Osteocyte (in vitro differentiated cells): ENCODE data around the gene SUPT3H. TPM values are rescaled to one million over a fixed set of nuclear protein-coding genes. Genes with fewer than 3 reads are reported as not detected.

Source experiments
- DNase-seq: peaks from one replicate; pipeline ENCODE4 v3.0.0; 2021; ENCODE audit warnings: mixed read lengths; ENCODE audit not compliant: unreplicated experiment; ENCODE audit errors: extremely low spot score
- H3K27ac Mint-ChIP-seq: one replicate; pipeline ENCODE4 v1.8.0; 2021; ENCODE audit warnings: mild to moderate bottlenecking, mixed read lengths; ENCODE audit not compliant: unreplicated experiment
- H3K27me3 Mint-ChIP-seq: one replicate; pipeline ENCODE4 v1.8.0; 2021; ENCODE audit warnings: mixed read lengths; ENCODE audit not compliant: unreplicated experiment
- H3K36me3 Mint-ChIP-seq: one replicate; pipeline ENCODE4 v1.8.0; 2021; ENCODE audit warnings: mixed read lengths; ENCODE audit not compliant: unreplicated experiment
- H3K4me1 Mint-ChIP-seq: one replicate; pipeline ENCODE4 v1.8.0; 2021; ENCODE audit warnings: mixed read lengths; ENCODE audit not compliant: unreplicated experiment
- H3K4me3 Mint-ChIP-seq: one replicate; pipeline ENCODE4 v1.8.0; 2021; ENCODE audit warnings: mild to moderate bottlenecking, moderate library complexity, mixed read lengths; ENCODE audit not compliant: unreplicated experiment
- H3K9me3 Mint-ChIP-seq: one replicate; pipeline ENCODE4 v1.8.0; 2021; ENCODE audit warnings: mixed read lengths; ENCODE audit not compliant: unreplicated experiment
- total RNA-seq: library from RNA; stranded (reverse); gene quantifications from 2 replicates; pipeline ENCODE4 v1.2.1, GENCODE V29; 2021
- TF ChIP-seq, protein P1 (sequence below): fragments of 200-600 bp; sonication (generic); IDR thresholded peaks from 2 replicates; pipeline ENCODE4 v1.5.0; 2021; ENCODE audit warnings: antibody characterized with exemption, mild to moderate bottlenecking, moderate library complexity

The SUPT3H gene
- total RNA-seq, 1 donor from 2014 or later: 13.2 TPM

DNA sequence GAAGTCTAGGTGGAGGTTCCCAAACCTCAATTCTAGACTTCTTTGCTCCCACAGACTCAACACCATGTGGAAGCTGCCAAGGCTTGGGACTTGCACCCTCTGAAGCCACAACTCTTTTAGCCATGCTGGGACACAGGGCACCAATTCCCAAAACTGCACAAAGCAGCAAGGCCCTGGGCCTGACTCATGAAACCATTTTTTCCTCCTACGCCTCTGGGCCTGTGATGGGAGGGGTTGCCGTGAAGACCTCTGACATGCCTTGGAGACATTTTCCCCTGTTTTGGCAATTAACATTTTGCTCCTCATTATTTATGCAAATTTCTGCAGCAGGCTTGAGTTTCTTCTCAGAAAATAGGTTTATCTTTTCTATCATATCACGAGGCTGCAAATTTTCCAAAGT, 405.0 kb downstream of the SUPT3H start:
- no peak for DNase-seq
- Mint-ChIP-seq H3K4me3 (no peak overlapping the region), H3K27ac (no peak overlapping the region), H3K36me3 (peaks cover 7% of the 10 kb centered on the region), H3K9me3 (peaks cover 6% of the 10 kb centered on the region), H3K4me1 (peaks cover 6% of the 10 kb centered on the region), H3K27me3 (no peaks in the 10 kb centered on the region)
- TF ChIP-seq, protein P1, sequence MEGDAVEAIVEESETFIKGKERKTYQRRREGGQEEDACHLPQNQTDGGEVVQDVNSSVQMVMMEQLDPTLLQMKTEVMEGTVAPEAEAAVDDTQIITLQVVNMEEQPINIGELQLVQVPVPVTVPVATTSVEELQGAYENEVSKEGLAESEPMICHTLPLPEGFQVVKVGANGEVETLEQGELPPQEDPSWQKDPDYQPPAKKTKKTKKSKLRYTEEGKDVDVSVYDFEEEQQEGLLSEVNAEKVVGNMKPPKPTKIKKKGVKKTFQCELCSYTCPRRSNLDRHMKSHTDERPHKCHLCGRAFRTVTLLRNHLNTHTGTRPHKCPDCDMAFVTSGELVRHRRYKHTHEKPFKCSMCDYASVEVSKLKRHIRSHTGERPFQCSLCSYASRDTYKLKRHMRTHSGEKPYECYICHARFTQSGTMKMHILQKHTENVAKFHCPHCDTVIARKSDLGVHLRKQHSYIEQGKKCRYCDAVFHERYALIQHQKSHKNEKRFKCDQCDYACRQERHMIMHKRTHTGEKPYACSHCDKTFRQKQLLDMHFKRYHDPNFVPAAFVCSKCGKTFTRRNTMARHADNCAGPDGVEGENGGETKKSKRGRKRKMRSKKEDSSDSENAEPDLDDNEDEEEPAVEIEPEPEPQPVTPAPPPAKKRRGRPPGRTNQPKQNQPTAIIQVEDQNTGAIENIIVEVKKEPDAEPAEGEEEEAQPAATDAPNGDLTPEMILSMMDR: no peak

DNA sequence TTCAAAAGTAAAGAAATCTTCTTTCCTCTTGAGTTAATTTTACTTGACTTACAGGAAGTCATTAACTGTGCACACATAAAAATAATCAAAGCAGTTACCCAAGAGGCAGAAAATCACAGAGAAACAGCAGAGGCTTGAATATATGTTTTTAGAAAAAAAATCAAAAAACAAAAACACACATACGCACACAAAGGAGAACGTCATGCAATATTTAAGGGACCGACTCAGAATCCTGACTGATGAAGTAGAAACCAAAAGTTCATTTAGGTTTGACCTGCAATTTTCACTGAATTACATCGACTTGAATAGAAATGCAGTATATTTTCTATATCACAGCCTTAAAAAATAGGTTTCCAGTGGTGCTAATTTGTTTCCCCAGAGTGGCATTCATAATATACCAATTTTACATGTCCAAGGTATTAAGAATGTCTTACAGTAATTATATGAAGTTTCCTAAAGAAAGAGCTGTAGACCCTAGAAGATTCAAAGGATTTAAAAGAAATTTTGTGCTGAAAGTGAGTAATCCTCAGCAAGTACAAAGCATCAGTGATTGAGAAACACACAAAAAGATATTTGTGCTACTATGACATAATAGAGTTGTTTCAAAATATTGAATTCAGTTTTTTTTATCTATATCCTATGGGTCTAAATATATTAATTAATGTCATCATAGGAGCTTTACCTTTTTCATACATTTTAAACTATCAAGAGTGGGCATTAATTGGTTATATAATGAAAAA, 408.1 kb downstream of the SUPT3H start:
- H3K36me3 Mint-ChIP-seq: peaks cover 7% of the 10 kb centered on the region
- DNase-seq: no peak
- TF ChIP-seq, protein P1: no peak
- H3K27me3 Mint-ChIP-seq: no peaks in the 10 kb centered on the region
- no peak overlapping the region for H3K27ac Mint-ChIP-seq
- H3K9me3 Mint-ChIP-seq: peaks cover 6% of the 10 kb centered on the region
- peaks cover 10% of the 10 kb centered on the region for H3K4me1 Mint-ChIP-seq
- H3K4me3 Mint-ChIP-seq: no peak overlapping the region

DNA sequence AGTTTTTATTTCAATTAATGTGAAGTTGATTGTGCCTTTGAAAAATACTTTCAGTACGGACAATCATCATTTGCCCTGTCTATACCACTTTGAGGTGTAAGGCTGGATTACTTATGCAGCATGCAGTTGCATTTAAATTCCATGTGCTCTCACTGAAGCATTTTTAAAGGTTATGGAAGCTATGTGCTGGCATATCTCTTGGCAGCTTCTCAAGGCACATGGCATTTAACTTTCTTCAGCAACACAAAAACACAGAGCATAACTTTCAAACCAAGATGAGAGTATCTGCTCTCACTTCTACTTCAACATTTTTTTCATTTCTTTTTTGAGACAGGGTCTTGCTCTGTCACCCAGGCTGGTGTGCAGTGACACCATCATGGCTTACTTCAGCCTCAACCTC, 410.3 kb downstream of the SUPT3H start:
- TF ChIP-seq, protein P1: no peak
- DNase-seq: no peak
- Mint-ChIP-seq H3K36me3 (no peaks in the 10 kb centered on the region), H3K4me3 (no peak overlapping the region), H3K4me1 (peaks cover 10% of the 10 kb centered on the region), H3K27me3 (no peaks in the 10 kb centered on the region), H3K9me3 (no peaks in the 10 kb centered on the region), H3K27ac (no peak overlapping the region)

DNA sequence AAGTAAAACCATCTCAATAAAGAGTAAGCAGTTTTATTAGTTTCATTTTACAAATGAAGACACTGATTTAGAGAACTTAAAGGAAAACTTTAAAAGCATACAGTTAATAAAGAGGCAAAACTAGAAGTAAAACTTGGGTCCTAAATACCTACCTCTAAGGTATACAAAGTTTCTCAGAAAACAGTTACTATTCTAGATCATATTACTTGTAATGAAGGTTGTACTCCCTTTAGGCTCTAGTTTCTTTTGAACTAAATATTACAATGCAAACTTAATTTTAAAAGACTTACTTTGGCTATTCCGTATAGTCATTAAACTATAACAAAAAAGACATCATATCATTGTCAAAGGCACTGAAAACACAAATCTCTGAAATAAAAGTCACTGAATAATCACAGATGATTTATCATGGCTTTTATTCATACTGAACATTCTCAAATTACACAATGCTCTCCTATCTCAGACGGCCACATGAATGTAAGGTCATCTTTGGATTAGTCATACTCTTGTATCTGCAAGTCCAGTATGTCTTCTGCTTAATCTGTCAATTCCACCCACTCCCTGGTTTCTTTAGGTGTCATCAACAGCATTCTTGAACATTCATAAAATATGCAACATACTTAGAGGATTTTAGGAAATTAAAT, 411.2 kb downstream of the SUPT3H start:
- H3K36me3 Mint-ChIP-seq: no peaks in the 10 kb centered on the region
- peaks cover 10% of the 10 kb centered on the region for H3K4me1 Mint-ChIP-seq
- TF ChIP-seq, protein P1: no peak
- H3K27me3 Mint-ChIP-seq: no peaks in the 10 kb centered on the region
- H3K27ac Mint-ChIP-seq: no peak overlapping the region
- no peak for DNase-seq
- no peaks in the 10 kb centered on the region for H3K9me3 Mint-ChIP-seq
- H3K4me3 Mint-ChIP-seq: no peak overlapping the region

DNA sequence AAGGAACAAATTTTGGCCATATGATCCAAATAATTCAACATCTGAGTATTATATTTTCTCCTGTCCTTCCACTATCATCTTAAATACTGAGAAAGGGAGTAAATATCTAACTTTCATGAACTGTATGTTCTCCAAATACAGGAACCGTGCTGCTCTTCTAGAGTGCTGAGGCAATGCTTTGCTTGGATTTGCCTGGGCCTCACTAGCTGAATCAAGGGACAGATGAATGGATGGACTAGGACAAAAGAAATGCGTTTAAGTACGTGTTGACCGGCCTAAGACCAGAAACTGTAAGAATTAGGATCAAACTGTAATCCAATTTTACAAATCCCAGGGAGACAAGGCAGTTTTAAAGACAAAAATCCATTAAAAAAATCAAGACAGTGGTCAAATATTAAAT, 412.0 kb downstream of the SUPT3H start:
- DNase-seq: no peak
- H3K27ac Mint-ChIP-seq: no peak overlapping the region
- H3K27me3 Mint-ChIP-seq: no peaks in the 10 kb centered on the region
- H3K4me3 Mint-ChIP-seq: no peak overlapping the region
- TF ChIP-seq, protein P1: no peak
- H3K9me3 Mint-ChIP-seq: no peaks in the 10 kb centered on the region
- H3K36me3 Mint-ChIP-seq: no peaks in the 10 kb centered on the region
- peaks cover 14% of the 10 kb centered on the region for H3K4me1 Mint-ChIP-seq
